HG03039 (cell line): Measurements from ENCODE around the gene DHRS13.
A peak's percentile ranks its signal among the peaks of the same experiment; 100 is the strongest.
"Not testable (repeated sequence)": the region's sequence is repeated elsewhere in the genome, so short reads cannot be mapped to it uniquely, and the experiment has no call there.

Experiments
- ATAC-seq: cut with Tn5 transposase; IDR thresholded peaks from one replicate; pipeline ENCODE4 v1.9.1; 2021; ENCODE audit warnings: mild to moderate bottlenecking, moderate library complexity; ENCODE audit not compliant: unreplicated experiment

The DHRS13 gene

GRCh38 chr17:28904800-28905199 lies 1.9 kb upstream of the DHRS13 start:
- no peak for ATAC-seq

GRCh38 chr17:28903546-28903841 lies 615 bp upstream of the DHRS13 start:
- not testable (repeated sequence) for ATAC-seq

GRCh38 chr17:28901866-28902818 lies 737 bp downstream of the DHRS13 start:
- ATAC-seq: peak; percentile 29

GRCh38 chr17:28900986-28901726 lies 1.7 kb downstream of the DHRS13 start:
- ATAC-seq: no peak

GRCh38 chr17:28899212-28899815 lies 3.6 kb downstream of the DHRS13 start:
- no peak for ATAC-seq

- ATAC-seq: no peak
Measured at GRCh38 chr17:28898527-28898955, 4.3 kb downstream of the DHRS13 start.

- ATAC-seq: no peak
Measured at GRCh38 chr17:28897769-28898526, 4.9 kb downstream of the DHRS13 start.

- no peak for ATAC-seq
Measured at GRCh38 chr17:28896884-28897768, 5.8 kb downstream of the DHRS13 start, which contains the start of gene FLOT2. Gene FLOT2, minus strand, starts transcription at chr17:28897733. Its CDS starts 159 bp downstream, at chr17:28897574.

- ATAC-seq: no peak
Measured at GRCh38 chr17:28896491-28896883, 6.4 kb downstream of the DHRS13 start.

GRCh38 chr17:28895794-28896447 lies 7.0 kb downstream of the DHRS13 start:
- ATAC-seq: no peak

- ATAC-seq: not testable (repeated sequence)
Measured at GRCh38 chr17:28893248-28894183, 9.4 kb downstream of the DHRS13 start.

- no peak for ATAC-seq
Measured at GRCh38 chr17:28892024-28892423, 10.9 kb downstream of the DHRS13 start.

GRCh38 chr17:28891201-28891600 lies 11.7 kb downstream of the DHRS13 start:
- ATAC-seq: no peak

GRCh38 chr17:28889996-28890395 lies 12.9 kb downstream of the DHRS13 start:
- ATAC-seq: no peak

- no peak for ATAC-seq
Measured at GRCh38 chr17:28888832-28889231, 14.0 kb downstream of the DHRS13 start.

- no peak for ATAC-seq
Measured at GRCh38 chr17:28887871-28888471, 14.9 kb downstream of the DHRS13 start.

- no peak for ATAC-seq
Measured at GRCh38 chr17:28885951-28886350, 16.9 kb downstream of the DHRS13 start.

- no peak for ATAC-seq
Measured at GRCh38 chr17:28885363-28885762, 17.5 kb downstream of the DHRS13 start.
